Right kidney (tissue), 1 donor: Measurements from ENCODE around the gene NRAS.

Experiments used
- DNase-seq: peaks from one replicate; pipeline ENCODE4 v3.0.0-alpha.2; 2016

Gene NRAS

GRCh38 chr1:114688526-114688925, 28.0 kb downstream of the NRAS start:
- no peak for DNase-seq

GRCh38 chr1:114685851-114686250, 30.7 kb downstream of the NRAS start:
- no peak for DNase-seq

- no peak for DNase-seq
Observed at GRCh38 chr1:114677691-114678090, 38.9 kb downstream of the NRAS start.

- DNase-seq = no peak
Observed at GRCh38 chr1:114676115-114676514, 40.5 kb downstream of the NRAS start.

- DNase-seq = no peak
Observed at GRCh38 chr1:114671939-114672275, 44.7 kb downstream of the NRAS start.

- no peak for DNase-seq
Observed at GRCh38 chr1:114671011-114671938, 45.3 kb downstream of the NRAS start.

GRCh38 chr1:114670083-114671010, 46.2 kb downstream of the NRAS start:
- DNase-seq = peak; percentile 90

- peak; percentile 93 for DNase-seq
Observed at GRCh38 chr1:114669562-114670082, 46.9 kb downstream of the NRAS start, which contains the start of gene DENND2C. TSS of gene DENND2C (minus strand) at chr1:114670049. CDS start at chr1:114625984, 44,065 bp downstream.

- no peak for DNase-seq
Observed at GRCh38 chr1:114668784-114669561, 47.6 kb downstream of the NRAS start.

GRCh38 chr1:114668373-114668772, 48.2 kb downstream of the NRAS start:
- no peak for DNase-seq

- no peak for DNase-seq
Observed at GRCh38 chr1:114666954-114667353, 49.6 kb downstream of the NRAS start.

- DNase-seq = no peak
Observed at GRCh38 chr1:114660238-114660637, 56.3 kb downstream of the NRAS start.
